ENCODE results near the gene PLEKHA1.
A peak's percentile ranks its signal among the peaks of the same experiment; 100 is the strongest.

The PLEKHA1 gene

GRCh38 chr10:122336332-122336731, 38.2 kb upstream of the PLEKHA1 start:
- Histone ChIP-seq H3K27me3 (ENCODE audit: control insufficient read depth, insufficient read depth, low read length) (no peaks in the 10 kb centered on the region), H3K4me1 (ENCODE audit: control insufficient read depth, insufficient read depth, low read length) (no peaks in the 10 kb centered on the region), H3K27ac (ENCODE audit: low read depth, low read length) (no peak overlapping the region), H3K36me3 (ENCODE audit: control insufficient read depth, insufficient read depth, low read length) (no peaks in the 10 kb centered on the region), H3K9me3 (ENCODE audit: control insufficient read depth, insufficient read depth, low read depth, low read length) (no peaks in the 10 kb centered on the region), H3K4me3 (ENCODE audit: low read depth, low read length) (no peak overlapping the region), H3K9ac (ENCODE audit: low read length) (no peak overlapping the region)

DNA sequence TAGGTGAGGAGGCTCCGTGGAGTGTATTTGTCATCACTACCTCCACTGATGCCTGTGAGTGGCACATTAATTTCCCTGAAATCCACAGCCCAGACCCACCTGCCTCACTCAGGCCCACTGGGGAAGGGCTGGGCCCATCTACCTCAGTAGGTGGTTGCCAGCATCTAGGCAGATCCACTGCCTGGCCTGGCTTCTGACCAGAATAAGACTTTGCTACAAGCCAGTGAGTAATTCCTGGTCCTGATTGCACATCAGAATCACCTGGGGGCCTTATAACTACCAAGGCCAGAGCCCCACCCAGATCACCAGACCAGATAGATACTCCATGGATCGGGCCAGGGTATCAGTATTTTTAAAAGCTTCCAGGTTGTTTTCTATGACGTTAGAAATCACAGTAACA, 37.5 kb upstream of the PLEKHA1 start:
- no peaks in the 10 kb centered on the region for H3K9me3 ChIP-seq (ENCODE audit: control insufficient read depth, insufficient read depth, low read depth, low read length)
- H3K4me3 ChIP-seq (ENCODE audit: low read depth, low read length) = no peak overlapping the region
- H3K36me3 ChIP-seq (ENCODE audit: control insufficient read depth, insufficient read depth, low read length) = no peaks in the 10 kb centered on the region
- no peak overlapping the region for H3K27ac ChIP-seq (ENCODE audit: low read depth, low read length)
- no peaks in the 10 kb centered on the region for H3K4me1 ChIP-seq (ENCODE audit: control insufficient read depth, insufficient read depth, low read length)
- no peaks in the 10 kb centered on the region for H3K27me3 ChIP-seq (ENCODE audit: control insufficient read depth, insufficient read depth, low read length)
- no peak overlapping the region for H3K9ac ChIP-seq (ENCODE audit: low read length)

- H3K27me3 ChIP-seq (ENCODE audit: control insufficient read depth, insufficient read depth, low read length) = no peaks in the 10 kb centered on the region
Measured at GRCh38 chr10:122338609-122339441, 35.7 kb upstream of the PLEKHA1 start.

GRCh38 chr10:122341141-122341810, 33.2 kb upstream of the PLEKHA1 start:
- peak overlapping the region; percentile 7 for H3K9ac ChIP-seq (ENCODE audit: low read length)
- H3K27ac ChIP-seq (ENCODE audit: low read depth, low read length) = no peak overlapping the region
- H3K36me3 ChIP-seq (ENCODE audit: control insufficient read depth, insufficient read depth, low read length) = no peaks in the 10 kb centered on the region
- no peak overlapping the region for H3K4me3 ChIP-seq (ENCODE audit: low read depth, low read length)
- H3K4me1 ChIP-seq (ENCODE audit: control insufficient read depth, insufficient read depth, low read length) = peaks cover 6% of the 10 kb centered on the region
- H3K9me3 ChIP-seq (ENCODE audit: control insufficient read depth, insufficient read depth, low read depth, low read length) = peaks cover 9% of the 10 kb centered on the region; the same call in 1 of the 2 replicates
- no peaks in the 10 kb centered on the region for H3K27me3 ChIP-seq (ENCODE audit: control insufficient read depth, insufficient read depth, low read length)

More at GRCh38 chr10:122338609-122339441, 35.7 kb upstream of the PLEKHA1 start:
- Histone ChIP-seq H3K9me3 (ENCODE audit: control insufficient read depth, insufficient read depth, low read depth, low read length) (no peaks in the 10 kb centered on the region), H3K36me3 (ENCODE audit: control insufficient read depth, insufficient read depth, low read length) (no peaks in the 10 kb centered on the region), H3K9ac (ENCODE audit: low read length) (no peak overlapping the region), H3K4me1 (ENCODE audit: control insufficient read depth, insufficient read depth, low read length) (peaks cover 6% of the 10 kb centered on the region), H3K27ac (ENCODE audit: low read depth, low read length) (no peak overlapping the region), H3K4me3 (ENCODE audit: low read depth, low read length) (no peak overlapping the region)

DNA sequence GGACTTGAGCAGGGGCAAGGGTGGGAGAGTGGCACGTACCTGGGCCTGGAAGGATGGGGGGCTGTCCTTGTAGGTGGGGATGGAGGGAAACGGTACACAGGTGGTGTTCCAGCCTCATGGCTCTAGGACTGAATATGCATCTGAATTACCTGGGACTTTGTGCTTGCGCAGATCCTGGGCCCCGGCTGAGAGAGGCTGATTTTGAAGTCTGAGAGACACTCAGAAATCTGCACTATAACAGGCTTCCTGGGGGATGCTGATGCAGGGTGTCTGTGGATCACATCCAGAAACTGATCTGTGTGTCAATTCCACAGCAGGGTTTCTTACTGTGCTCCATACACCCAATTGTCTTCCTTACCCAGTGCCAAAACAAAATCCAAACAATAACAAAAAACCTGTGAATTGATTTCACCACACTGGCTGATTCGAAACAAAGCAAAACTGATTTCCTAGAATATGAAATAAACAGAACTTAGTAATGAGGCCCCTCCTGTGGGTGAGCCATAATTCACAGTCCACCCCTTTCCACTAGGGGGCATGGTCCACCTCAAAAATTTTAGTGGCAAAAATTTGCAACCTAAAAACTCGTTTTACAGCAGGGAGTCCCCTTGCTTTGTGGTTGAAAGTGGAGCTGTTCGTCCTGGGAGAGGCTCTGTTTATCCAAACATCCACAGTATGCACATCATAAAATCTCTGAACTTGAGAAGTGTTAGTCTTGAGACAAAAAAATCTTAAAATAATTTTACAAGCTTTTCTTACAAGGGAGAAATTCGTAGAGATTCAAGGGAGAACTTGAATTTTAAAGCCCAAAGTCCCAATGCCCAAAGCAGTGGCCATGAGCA, 32.0 kb upstream of the PLEKHA1 start:
- Histone ChIP-seq H3K4me1 (ENCODE audit: control insufficient read depth, insufficient read depth, low read length) (peaks cover 6% of the 10 kb centered on the region), H3K9me3 (ENCODE audit: control insufficient read depth, insufficient read depth, low read depth, low read length) (peaks cover 20% of the 10 kb centered on the region), H3K9ac (ENCODE audit: low read length) (no peak overlapping the region), H3K27ac (ENCODE audit: low read depth, low read length) (no peak overlapping the region), H3K36me3 (ENCODE audit: control insufficient read depth, insufficient read depth, low read length) (no peaks in the 10 kb centered on the region), H3K27me3 (ENCODE audit: control insufficient read depth, insufficient read depth, low read length) (no peaks in the 10 kb centered on the region), H3K4me3 (ENCODE audit: low read depth, low read length) (no peak overlapping the region)

DNA sequence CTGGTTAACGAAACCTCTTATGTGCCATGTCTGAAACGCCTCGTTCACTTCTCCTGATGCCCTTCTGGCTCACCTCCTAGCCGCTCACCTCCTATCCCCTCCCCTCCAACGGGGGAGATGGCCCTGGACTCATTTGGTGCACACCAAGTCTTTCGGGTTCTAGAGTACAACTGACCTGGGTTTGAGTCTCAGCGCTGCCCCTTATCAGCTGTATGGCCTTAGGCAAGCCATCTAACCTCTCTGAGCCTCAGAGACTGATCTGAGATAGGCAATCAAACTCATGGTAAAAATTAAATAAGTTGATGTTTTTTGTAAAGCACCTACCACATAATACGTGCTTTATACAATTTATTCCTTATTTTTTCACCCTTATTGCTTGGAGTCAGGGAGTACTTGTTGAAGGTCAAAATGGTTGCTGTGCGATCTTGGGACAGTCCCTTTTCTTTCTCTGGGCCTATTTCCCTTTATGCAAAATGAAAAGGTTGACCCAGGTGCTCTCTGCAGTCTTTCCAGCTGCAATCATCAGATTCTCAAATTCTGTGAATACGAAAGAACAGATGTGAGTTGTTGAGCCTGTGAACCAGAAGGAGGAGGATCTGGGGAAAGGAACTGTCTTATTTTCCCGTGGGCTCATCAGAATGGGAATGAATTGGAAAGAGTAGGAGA, 31.2 kb upstream of the PLEKHA1 start:
- no peak overlapping the region for H3K9ac ChIP-seq (ENCODE audit: low read length)
- H3K27ac ChIP-seq (ENCODE audit: low read depth, low read length) = no peak overlapping the region
- H3K9me3 ChIP-seq (ENCODE audit: control insufficient read depth, insufficient read depth, low read depth, low read length) = peaks cover 20% of the 10 kb centered on the region
- peaks cover 6% of the 10 kb centered on the region for H3K4me1 ChIP-seq (ENCODE audit: control insufficient read depth, insufficient read depth, low read length)
- no peak overlapping the region for H3K4me3 ChIP-seq (ENCODE audit: low read depth, low read length)
- H3K36me3 ChIP-seq (ENCODE audit: control insufficient read depth, insufficient read depth, low read length) = no peaks in the 10 kb centered on the region
- no peaks in the 10 kb centered on the region for H3K27me3 ChIP-seq (ENCODE audit: control insufficient read depth, insufficient read depth, low read length)

- peaks cover 6% of the 10 kb centered on the region for H3K4me1 ChIP-seq (ENCODE audit: control insufficient read depth, insufficient read depth, low read length)
- no peaks in the 10 kb centered on the region for H3K36me3 ChIP-seq (ENCODE audit: control insufficient read depth, insufficient read depth, low read length)
- no peaks in the 10 kb centered on the region for H3K27me3 ChIP-seq (ENCODE audit: control insufficient read depth, insufficient read depth, low read length)
- no peak overlapping the region for H3K4me3 ChIP-seq (ENCODE audit: low read depth, low read length)
- peaks cover 20% of the 10 kb centered on the region for H3K9me3 ChIP-seq (ENCODE audit: control insufficient read depth, insufficient read depth, low read depth, low read length)
- H3K9ac ChIP-seq (ENCODE audit: low read length) = no peak overlapping the region
- no peak overlapping the region for H3K27ac ChIP-seq (ENCODE audit: low read depth, low read length)
Measured at GRCh38 chr10:122343936-122344335, 30.6 kb upstream of the PLEKHA1 start.

DNA sequence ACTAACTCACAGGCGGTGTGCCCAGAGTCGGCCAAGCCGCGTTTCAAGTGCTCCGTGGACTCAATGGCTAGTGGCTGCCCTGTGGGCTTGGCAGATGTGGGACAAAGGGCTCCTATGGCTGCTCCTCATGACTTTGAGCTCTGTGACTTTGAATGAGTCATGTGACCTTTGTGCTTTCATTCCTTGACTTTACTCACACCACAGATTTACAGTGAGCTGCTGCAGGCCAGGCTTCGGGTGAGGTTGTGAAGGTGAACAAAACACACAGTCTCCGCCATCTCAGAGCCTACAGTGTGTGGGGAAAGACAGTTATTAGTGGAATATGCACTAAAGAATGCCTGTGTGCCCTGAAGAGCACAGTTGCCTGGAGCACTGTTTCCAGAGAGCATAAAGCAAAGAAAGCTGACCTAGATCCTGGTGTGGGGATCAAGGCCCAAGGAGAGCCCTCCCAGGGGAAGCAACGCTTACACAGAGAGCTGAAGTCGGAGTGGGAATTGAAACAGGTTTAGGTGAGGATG, 29.7 kb upstream of the PLEKHA1 start:
- Histone ChIP-seq H3K9ac (ENCODE audit: low read length) (no peak overlapping the region), H3K27ac (ENCODE audit: low read depth, low read length) (no peak overlapping the region), H3K4me1 (ENCODE audit: control insufficient read depth, insufficient read depth, low read length) (peaks cover 6% of the 10 kb centered on the region), H3K36me3 (ENCODE audit: control insufficient read depth, insufficient read depth, low read length) (no peaks in the 10 kb centered on the region), H3K9me3 (ENCODE audit: control insufficient read depth, insufficient read depth, low read depth, low read length) (peaks cover 25% of the 10 kb centered on the region), H3K27me3 (ENCODE audit: control insufficient read depth, insufficient read depth, low read length) (no peaks in the 10 kb centered on the region), H3K4me3 (ENCODE audit: low read depth, low read length) (no peak overlapping the region)

GRCh38 chr10:122346326-122346950, 28.1 kb upstream of the PLEKHA1 start:
- Histone ChIP-seq H3K9ac (ENCODE audit: low read length) (no peak overlapping the region), H3K27ac (ENCODE audit: low read depth, low read length) (no peak overlapping the region), H3K9me3 (ENCODE audit: control insufficient read depth, insufficient read depth, low read depth, low read length) (peaks cover 25% of the 10 kb centered on the region), H3K27me3 (ENCODE audit: control insufficient read depth, insufficient read depth, low read length) (no peaks in the 10 kb centered on the region), H3K4me1 (ENCODE audit: control insufficient read depth, insufficient read depth, low read length) (peaks cover 6% of the 10 kb centered on the region), H3K36me3 (ENCODE audit: control insufficient read depth, insufficient read depth, low read length) (no peaks in the 10 kb centered on the region), H3K4me3 (ENCODE audit: low read depth, low read length) (no peak overlapping the region)

- Histone ChIP-seq H3K36me3 (ENCODE audit: control insufficient read depth, insufficient read depth, low read length) (no peaks in the 10 kb centered on the region), H3K9ac (ENCODE audit: low read length) (no peak overlapping the region), H3K27ac (ENCODE audit: low read depth, low read length) (no peak overlapping the region), H3K27me3 (ENCODE audit: control insufficient read depth, insufficient read depth, low read length) (no peaks in the 10 kb centered on the region), H3K9me3 (ENCODE audit: control insufficient read depth, insufficient read depth, low read depth, low read length) (peaks cover 25% of the 10 kb centered on the region), H3K4me1 (ENCODE audit: control insufficient read depth, insufficient read depth, low read length) (peaks cover 6% of the 10 kb centered on the region), H3K4me3 (ENCODE audit: low read depth, low read length) (no peak overlapping the region)
Measured at GRCh38 chr10:122347170-122347841, 27.2 kb upstream of the PLEKHA1 start.

Measured in HUES6 (cell line).